Activated CD4-positive, CD25-positive, alpha-beta regulatory T cell treated with anti-CD3 and anti-CD28 coated beads, Interleukin-2, amount 50 U/mL, for 24 hours (primary cell): ENCODE data around the gene ARFIP1.

ENCODE experiments used
- ATAC-seq, 2 donors: fragments of 150-1000 bp; cut with Tn5 transposase; one replicate each; pipeline ENCODE4 v1.10.0; 2021; ENCODE audit warnings: mild to moderate bottlenecking in 1 of 2, moderate library complexity in 1 of 2

The ARFIP1 gene

DNA sequence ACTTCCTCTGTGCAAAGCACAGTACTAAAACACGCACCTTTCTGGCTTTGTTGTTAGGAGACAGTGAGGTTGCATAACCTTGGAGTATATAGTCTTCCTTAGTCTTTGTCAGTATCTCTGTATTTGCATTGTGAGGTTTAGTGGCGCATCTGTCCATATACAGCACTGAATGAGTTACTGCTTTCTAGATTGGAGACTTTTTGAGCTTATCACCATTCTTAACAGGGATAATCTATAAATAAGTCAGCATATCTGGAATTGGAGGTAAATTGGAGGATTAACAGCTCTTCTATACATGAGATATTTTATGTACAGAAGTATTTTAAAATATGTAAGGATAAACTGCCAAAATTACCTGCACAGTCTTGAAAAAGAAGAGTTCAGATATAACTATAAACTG is 160.7 kb downstream of the ARFIP1 start:
- no peak for ATAC-seq

DNA sequence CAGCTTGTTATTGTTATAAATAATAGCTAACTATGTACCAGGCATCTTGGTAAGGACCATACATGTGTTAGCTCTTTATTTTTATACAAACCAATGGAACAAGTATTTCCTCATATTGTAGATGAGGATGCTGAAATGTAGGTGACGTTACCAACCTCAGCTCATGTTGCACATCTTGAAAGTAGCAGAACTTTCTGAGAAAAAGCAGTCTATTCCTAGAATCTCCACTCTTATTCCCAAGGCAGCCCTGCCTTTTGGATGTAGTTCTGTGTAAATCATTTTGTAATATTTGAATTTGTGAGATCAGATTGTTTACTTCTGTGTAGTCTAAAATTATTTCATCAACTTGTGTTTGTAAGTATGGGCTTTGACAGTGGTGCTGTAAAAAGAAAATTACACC is 161.7 kb downstream of the ARFIP1 start:
- ATAC-seq, result no peak

DNA sequence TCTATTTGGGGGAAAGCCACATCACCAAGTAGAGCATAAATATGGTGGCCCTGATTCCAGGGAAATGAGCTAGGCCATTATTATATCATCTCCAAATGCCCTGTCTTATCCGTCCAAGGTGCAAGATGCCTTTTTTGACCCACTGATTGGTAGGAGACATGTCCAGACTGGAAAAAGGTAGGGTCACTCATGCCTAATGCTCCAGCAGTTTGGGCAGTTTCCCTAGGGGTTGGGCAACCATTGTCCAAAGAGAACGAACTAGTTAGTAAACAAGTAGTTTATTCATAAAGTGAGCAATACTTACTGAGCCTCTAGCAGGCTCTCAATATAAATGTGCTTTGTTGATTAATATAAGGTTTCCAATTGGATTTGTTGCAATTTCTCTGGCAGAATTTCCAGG is 162.6 kb downstream of the ARFIP1 start:
- no peak for ATAC-seq

DNA sequence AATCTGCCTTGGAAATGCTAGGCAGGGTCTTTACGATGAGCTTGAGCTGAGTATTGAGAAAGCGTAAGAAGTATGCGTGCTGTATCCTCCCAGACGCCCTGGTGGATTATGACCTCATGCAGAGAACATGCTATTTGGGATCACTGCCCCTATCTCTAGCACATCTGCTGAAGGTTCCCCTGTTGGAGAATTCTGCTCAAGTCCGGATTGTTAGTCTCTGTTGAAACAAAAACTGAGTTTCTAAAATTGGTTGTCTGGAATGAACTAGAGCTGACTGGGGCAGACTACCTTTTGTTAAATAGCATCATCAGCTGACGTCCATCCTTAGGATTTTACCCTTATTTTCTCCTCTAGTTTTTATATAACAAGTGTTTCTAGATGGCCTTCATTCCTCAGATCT is 163.9 kb downstream of the ARFIP1 start:
- ATAC-seq, result no peak

DNA sequence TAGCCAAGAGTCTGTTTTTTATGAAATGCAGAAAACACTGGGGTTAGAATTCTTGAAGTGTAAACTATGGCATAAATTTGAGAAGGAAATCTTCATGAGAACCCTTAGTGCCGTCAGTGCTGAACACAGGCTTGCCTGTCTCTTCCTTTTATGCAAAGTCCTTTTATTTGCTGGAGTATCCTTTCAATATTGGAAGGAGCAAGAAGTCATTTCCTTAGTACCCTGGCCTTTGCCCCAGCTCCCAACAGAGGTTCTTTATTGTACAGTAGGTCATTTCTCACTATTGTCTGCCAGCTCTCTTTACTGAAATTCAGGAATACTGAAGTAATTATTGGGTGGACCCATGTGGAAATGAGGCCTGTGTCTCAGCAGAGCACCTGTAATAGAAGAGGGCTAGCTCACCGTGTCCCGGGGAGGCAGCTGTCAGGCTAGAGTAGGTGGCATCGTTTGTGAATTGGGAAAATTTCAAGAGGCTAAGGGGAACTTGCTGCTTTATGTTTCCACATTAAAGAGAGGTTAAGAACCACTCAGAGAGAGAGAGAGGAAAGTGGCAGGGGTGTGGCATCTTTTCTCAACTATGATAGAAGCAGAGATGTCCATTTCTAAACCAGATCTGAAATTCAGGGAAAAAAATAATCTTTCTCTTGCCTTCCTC is 165.0 kb downstream of the ARFIP1 start:
- no peak for ATAC-seq

DNA sequence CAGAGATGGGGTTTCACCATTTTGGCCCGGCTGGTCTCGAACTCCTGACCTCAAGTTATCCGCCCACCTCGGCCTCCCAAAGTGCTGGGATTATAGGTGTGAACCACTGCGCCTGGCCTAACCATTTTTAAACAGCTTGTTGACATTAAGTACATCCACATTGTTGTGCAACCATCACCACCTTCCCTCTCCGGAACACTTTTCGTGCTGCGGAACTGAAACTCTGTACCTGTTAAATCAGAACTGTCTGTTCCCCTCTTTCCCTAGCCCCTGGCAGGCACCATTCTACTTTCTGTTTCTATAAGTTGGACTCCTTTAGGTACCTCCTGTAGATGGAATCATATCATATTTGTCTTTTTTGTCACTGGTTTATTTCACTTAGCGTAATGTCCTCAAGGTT is 165.9 kb downstream of the ARFIP1 start:
- ATAC-seq, result no peak

DNA sequence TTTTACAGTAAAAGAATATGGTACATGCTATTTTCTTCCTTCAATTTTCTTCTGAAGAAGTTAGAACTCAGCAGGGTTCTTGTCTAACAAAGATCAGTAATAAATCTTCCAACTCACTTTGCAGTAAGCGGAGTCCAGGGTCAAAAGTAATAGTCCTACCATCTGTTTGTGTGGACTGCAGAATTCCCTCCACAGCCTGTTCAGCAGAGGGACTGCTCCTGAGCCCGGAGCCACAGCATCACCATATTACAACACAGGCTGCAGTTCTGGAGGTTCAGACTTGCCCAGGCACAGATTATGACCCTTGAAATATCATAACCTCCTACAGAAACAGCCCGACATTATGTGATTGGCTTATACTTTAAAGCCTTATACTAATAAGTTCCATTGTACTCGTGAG is 166.7 kb downstream of the ARFIP1 start:
- ATAC-seq, result no peak

DNA sequence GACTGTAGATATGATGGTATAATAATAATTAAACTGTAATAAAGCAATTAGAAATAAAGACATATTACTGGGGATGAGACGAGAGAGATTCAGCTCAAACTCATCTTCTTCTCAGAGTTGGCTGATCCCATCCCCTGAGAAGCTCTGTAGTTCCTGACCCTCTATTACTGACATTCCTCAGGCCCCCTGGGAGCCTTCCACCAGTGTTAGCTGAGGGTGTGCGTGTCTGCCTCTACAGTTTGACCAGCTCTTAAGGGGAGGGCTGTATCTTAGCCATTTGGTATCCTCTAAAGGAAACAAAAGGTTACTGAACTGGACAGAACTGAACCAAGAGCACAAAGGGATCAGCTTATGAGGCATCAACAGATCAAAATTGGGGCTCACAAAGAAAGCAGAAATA is 167.6 kb downstream of the ARFIP1 start:
- no peak for ATAC-seq

DNA sequence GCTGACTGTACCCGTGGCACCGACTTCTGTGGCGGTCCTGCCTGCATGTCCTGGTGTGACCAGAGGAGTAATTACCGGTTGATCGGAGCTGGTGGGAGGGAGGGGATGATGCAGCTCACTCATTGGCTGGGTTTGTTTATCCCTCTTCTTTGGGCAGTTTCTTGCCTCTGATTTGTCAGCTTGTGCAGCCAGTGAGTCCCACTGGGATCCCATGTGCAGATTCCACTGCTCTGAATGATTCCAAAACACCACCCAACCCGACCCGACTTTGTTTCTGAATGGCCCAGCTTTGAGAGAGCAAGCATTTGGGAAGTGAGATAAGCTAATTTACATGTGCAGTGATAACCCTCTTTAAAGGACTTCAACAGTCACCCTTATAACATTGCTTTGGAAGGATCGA is 170.2 kb downstream of the ARFIP1 start:
- ATAC-seq, result no peak

DNA sequence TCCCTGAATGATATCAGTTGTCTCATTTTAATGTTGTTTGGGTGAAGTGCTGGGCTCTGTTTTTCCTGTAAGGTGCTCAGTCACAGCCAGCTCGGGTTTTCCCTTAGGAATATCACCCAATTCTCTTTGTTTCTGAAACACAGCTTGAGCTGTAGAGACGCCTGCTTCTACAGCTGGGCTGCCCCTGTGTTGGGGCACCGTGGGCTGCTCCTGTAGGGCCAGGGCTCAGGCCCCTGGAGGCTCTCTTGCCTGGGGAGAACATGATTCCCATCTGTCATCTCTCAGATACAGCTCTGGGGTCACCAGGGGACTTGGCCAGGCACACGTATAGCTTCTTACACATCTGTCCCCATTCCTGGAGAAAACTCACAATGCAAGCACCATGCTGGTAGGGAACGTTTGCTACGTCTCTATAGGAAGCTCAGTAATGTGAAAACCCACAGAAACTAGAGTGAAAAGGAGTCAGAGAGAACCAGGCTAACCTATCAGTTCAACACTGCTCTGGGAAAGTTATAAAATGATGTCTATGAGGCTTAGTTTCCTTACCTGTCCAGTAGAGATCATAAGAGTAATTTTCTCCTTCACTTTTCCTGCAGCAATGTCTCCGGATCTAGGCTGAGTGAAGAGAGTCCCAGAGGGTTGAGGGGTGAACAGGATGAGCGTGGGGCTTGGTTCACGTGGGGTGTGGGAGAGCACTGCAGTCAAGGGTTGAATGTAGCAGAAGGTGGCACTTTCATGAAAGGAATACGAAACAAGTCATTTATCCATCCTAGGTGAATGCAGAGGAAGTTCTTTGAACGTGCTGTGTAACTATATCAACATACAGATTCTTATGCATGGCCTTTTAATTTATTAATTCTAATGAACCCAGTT is 170.9 kb downstream of the ARFIP1 start:
- ATAC-seq, result no peak

DNA sequence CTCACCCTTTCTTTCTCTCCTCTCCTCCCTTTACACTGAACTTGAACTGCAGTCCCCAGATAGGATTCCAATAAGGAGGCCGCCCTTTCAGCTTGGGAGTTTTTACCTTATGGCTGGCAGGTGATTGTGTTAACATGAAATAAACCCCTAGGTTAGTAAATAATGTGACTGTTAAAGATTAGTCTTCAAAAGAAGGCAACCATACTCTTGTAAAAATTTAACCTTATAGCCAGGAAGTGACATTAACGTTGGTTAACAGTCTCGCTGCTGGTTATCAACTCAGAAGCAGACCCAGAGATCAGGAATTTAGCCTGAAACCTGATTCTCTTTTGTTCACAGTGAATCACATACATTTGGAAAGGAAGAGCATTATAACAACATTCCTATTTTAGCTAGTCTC is 171.6 kb downstream of the ARFIP1 start:
- ATAC-seq, result no peak

DNA sequence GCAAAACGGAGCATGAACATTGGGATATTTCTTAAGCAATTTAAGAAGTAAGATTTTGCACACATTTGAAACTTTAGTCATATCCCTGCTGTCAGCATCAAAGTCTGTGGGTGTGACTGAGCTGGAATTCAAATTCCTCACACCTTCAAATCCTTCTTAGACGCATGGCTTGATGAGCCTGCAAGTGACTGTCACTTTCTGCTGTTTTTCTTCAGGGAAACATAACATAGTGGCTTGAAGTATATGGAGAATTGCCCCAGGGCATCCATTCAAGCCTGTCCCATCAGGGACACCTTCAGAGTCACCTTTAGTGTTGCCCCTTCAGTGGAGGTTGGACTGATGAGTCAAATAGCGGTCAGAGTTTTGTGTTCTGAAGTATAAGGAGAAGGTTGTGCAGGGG is 173.8 kb downstream of the ARFIP1 start:
- no peak for ATAC-seq

DNA sequence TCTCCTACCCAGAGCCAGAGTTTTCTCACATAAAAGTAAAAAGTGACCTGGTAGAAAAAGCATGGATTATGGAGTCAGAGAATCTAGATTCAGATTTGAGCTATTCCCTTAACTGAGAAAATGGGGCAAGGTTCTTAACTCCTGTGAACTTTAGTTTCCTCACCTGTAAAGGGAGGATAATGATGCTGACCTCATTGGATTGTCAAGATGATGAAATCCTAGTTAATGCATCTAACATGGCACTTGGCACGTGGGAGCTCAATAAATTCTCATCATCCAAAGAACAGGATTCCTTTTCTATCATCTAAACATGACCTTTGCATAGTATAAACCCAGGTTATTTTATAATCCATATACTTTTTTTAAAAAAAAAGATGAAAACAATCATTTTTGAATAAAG is 175.0 kb downstream of the ARFIP1 start:
- ATAC-seq, result no peak

DNA sequence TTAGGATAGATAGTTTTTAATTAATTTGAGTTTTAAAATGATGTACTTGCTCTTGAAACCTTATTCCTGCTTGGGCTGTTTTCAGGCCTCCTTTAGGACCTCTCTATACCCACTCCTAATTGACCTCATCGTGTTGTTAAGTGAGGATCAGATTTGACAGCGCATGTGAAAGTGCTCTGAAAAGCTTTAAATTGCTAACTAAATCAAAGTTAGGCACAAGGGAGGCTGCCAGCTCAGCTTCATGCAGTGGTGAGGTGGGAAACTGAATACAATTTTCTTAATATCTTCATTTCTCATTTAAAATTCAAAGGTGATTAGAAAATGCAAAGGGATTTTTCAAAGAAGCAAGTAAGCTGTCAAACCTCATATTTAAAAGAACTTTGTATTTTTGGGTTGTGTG is 176.4 kb downstream of the ARFIP1 start:
- no peak for ATAC-seq

DNA sequence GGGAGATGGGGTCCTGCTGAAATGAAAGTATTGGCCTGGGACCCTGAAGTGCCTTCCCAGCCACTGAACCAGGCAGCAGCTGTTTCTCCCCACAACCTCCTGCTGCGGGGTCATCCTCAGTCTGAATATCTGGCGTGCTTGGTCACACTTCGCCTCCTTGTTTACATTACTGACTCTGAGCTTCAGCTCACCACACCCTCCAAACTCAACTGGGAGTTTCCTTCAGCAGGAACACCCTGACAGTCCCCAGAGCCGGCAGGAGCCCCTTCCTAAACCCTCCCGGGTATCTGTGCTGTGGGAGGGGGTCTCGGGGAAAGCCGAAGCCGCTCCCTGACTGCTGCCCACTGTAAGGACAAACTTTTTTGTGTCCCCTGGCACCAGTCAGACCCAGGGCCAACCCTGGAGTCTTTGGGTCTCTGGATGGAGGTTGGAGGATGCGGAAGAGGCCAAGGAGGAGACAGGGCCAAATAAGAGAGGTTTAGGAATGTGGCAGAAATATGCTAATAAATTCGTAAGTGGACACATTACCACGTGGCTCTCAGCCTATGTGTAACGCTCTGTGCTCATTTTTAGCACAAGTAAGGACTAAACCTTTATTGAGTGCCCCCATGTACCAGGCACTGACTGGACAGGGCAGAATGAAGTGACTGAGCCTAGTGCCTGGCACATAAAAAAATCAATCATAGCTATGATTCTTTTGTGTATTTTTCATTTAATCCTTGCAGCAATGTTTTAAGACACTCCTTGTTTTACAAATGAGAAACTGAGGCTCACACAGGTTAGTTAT is 177.1 kb downstream of the ARFIP1 start:
- ATAC-seq, result no peak

DNA sequence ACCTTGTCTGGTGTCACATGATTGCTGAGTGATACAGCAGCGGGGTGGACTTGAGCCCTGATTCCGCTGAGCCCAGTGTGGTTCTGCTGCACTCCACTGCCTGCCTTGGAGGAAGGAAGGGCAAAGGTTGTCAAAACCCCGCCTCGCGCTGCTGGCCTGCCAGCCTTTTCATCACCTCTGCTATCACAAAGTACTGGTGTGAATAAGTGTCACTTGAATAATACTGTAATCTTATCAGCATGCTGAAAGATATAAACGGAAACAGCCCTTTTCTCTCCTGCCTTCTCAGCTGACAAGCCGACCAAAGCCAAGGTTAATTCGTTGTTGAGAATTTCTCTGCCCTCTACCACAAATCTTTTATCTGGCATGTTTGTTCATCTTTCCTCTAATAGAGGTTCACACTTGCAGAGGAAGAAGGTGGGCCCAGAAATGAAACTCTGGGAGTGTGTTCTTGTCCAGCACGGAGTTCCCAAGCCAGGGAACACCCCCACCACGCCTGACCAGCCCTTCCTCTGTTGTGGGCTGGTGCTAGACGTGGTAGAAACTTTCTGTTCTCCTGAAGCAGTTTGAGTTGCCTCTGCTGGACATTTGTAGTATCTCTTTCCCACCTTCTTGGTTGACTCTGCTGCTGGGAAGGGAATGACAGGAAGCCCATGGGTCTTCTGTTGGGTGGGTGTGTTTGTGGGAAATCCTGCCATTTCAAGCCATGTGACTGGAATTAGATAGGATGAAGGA is 177.8 kb downstream of the ARFIP1 start:
- no peak for ATAC-seq

DNA sequence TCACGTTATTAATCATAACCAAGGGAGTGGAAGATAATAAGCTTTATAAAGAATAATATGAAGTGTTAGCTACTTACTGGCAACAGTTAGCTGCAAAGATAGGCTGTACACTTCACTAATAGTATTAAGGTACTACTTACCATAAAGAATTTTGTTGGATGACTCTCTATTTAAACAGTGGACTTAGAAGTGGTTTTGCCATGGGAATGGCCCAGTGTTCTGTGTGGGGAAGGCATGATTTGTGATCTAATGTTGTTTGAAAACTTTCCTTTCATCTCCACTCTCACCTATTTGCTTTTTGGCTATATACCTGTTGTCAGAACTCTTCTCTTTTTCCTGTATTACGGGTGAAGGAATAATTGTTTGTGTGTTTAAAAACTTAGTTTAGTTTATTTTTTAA is 179.3 kb downstream of the ARFIP1 start:
- ATAC-seq, result no peak

DNA sequence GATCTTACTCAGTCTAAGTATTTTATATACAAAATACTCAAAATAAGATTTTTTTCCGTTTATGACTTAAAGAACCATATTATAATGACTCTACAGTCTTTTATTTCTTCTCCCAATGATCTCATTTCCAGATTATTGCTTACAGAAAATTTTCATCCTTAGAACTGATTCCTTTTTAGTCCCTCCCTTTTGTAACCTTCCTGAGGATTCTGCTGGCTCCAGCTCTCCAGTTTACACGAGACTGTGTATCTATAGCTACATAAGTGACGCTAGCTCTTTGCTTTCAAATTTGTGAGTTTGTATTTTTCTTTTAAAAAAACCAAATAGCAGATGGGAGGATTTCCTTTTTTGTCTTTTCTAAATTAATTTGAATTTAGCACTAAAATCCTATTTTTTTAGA is 180.3 kb downstream of the ARFIP1 start:
- no peak for ATAC-seq

DNA sequence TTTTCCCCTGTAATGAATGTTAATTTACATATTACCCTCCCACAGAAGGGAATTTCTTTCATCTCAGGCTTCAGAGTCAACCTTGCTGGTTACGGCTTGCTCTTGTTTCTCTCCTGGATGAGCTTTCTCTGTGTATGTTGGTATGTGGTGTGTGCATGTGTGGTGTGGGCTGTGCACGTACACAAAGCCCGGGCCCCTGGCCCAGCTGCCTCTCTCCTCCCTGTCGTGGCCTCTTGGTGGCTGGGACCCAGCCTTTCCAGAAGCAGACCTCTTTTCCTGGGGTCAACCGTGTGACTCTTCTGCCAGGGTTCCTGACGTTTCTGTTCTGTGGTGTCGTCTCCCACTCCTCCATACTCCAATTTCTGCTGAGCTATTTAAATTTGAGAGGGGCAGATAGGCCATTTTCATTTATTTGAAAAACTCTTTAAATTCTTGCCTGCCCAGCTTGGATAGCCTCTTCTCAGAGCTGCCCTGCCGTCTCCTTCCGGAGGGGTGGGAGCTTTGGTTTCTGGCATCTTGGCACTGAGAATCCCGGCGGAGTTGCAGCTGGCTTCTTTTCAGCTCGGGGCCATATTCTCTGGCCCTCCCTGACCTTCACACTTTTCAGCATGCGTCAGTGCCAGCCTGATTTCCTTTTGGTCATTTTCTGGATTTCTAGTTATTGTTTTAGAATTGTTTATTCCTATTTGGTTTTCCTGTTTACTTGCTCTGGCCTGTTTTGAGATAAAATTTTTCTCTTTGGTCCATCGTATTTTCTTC is 181.4 kb downstream of the ARFIP1 start:
- no peak for ATAC-seq

DNA sequence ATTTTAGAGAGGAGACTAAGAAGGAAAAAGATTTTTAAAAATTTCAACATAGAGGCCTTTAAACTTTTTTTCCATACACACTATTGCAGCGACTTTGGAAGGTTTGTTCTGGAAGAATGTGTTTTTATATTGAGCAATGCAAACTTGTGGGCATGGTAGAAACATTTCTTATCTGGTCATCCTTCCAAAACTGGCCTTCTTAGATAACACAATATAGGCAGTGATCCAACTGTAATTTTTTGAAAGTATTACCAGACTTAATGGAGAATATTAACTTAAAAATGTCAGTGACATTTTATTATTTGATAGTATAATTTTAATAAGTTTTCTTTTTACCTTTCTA is 182.0 kb downstream of the ARFIP1 start:
- ATAC-seq, result no peak
